ENCODE results near the gene ZNF226. TPM values are rescaled to one million over a fixed set of nuclear protein-coding genes. Genes with fewer than 3 reads are reported as not detected.
"Not testable (repeated sequence)": the region's sequence is repeated elsewhere in the genome, so short reads cannot be mapped to it uniquely, and the experiment has no call there.

ZNF226 gene
- polyA plus RNA-seq, 1 of the 3 experiments (the other 2 are of a cell fraction): 28.8 TPM

DNA sequence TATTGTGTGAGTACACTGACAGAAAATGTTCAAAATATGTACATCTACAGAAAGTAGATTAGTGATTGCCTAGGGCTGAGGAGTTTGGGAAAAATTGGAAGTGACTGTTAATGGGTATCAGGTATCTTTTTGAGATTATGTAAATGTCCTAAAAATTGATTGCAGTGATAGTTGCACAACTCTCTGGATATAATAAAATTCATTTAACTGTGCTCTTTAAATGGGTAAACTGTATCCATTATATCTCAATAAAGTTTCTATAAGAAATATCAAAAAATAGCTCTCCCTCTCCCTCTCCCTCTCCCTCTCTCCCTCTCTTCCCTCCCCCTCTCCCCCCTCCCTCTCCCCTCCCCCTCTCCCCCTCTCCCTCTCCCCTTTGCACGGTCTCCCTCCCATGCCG lies 38.1 kb downstream of the ZNF226 start:
- Histone ChIP-seq H3K79me2 (ENCODE audit: insufficient read depth) (no peaks in the 10 kb centered on the region), H3K9me3 (no peaks in the 10 kb centered on the region), H3K4me1 (ENCODE audit: control insufficient read depth in 1 of 2, insufficient read depth in 2 of 2, low read depth in 1 of 2, low read length in 1 of 2) (no peaks in the 10 kb centered on the region; a peak in 1 of 4 replicates), H3K4me2 (no peak overlapping the region), H2AFZ (ENCODE audit: low read depth) (no peak overlapping the region), H3K27ac (ENCODE audit: low read depth in 2 of 2, low read length in 1 of 2) (no peak overlapping the region), H4K20me1 (ENCODE audit: insufficient read depth) (no peaks in the 10 kb centered on the region), H3K4me3 (ENCODE audit: low read depth in 2 of 2, low read length in 1 of 2) (no peak overlapping the region), H3K36me3 (replicated peaks in 1 of 2; ENCODE audit: control insufficient read depth in 1 of 2, insufficient read depth in 2 of 2, low read length in 1 of 2) (no peaks in the 10 kb centered on the region), H3F3A (replicated peaks; ENCODE audit: insufficient read depth) (peaks cover 9% of the 10 kb centered on the region), H3K9me2 (no peaks in the 10 kb centered on the region), H3K9ac (no peak overlapping the region), H3K27me3 (ENCODE audit: insufficient read depth) (no peaks in the 10 kb centered on the region)
- no peak for TF ChIP-seq GATA2 (CRISPR knock-in tag; IDR thresholded peaks at IDR 0.05)
- no peak for TF ChIP-seq MXI1 (IDR thresholded peaks at IDR 0.05; ENCODE audit: low read depth, low read length)
- no peak for TF ChIP-seq RAD21 (IDR thresholded peaks at IDR 0.05; ENCODE audit: low read length)
- no peak for TF ChIP-seq SMC3 (IDR thresholded peaks at IDR 0.05; ENCODE audit: low read depth, low read length)
- no peak for TF ChIP-seq FOXM1 (IDR thresholded peaks at IDR 0.05; ENCODE audit: low read depth)
- no peak for TF ChIP-seq JUND (IDR thresholded peaks at IDR 0.05)
- no peak for TF ChIP-seq CTCF (IDR thresholded peaks at IDR 0.05)
- TF ChIP-seq EZH2phosphoT487 (IDR thresholded peaks at IDR 0.05; ENCODE audit: borderline replicate concordance, low read depth): no peak
- TF ChIP-seq GABPA (IDR thresholded peaks at IDR 0.05; ENCODE audit: low read depth): no peak
- no peak for TF ChIP-seq FOXJ3 (CRISPR knock-in tag; IDR thresholded peaks at IDR 0.05)
- TF ChIP-seq USF1 (IDR thresholded peaks at IDR 0.05; ENCODE audit: borderline replicate concordance, low read depth): no peak
- TF ChIP-seq SIN3A (IDR thresholded peaks at IDR 0.05; ENCODE audit: borderline replicate concordance, low read depth, low read length): no peak
- no peak for TF ChIP-seq RFX5 (IDR thresholded peaks at IDR 0.05; ENCODE audit: low read length)
- TF ChIP-seq ZBTB33 (IDR thresholded peaks at IDR 0.05; ENCODE audit: borderline replicate concordance, low read depth): no peak
- TF ChIP-seq FOSL2 (IDR thresholded peaks at IDR 0.05; ENCODE audit: borderline replicate concordance, low read depth): no peak
- TF ChIP-seq, protein P1, sequence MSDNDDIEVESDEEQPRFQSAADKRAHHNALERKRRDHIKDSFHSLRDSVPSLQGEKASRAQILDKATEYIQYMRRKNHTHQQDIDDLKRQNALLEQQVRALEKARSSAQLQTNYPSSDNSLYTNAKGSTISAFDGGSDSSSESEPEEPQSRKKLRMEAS (IDR thresholded peaks at IDR 0.05; ENCODE audit: low read depth): no peak
- TF ChIP-seq TAF1 (IDR thresholded peaks at IDR 0.05; ENCODE audit: borderline replicate concordance, low read depth, low read length): no peak
- no peak for DNase-seq
- ChIA-PET POLR2A (no interaction called here), CTCF (no interaction called here)
- WGBS (ENCODE audit: low lambda C conversion rate): 17% methylated on average over 2 of the region's 2 CpGs

DNA sequence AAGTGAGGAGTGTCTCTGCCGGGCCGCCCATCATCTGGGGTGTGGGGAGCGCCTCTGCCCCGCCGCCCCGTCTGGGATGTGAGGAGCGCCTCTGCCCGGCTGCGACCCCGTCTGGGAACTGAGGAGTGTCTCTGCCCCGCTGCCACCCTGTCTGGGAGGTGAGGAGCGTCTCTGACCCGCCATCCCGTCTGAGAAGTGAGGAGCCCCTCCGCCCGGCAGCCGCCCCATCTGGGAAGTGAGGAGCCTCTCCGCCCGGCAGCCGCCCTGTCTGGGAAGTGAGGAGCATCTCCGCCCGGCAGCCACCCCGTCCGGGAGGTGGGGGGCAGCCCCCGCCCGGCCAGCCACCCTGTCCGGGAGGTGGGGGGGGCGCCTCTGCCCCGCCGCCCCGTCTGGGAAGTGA lies 39.0 kb downstream of the ZNF226 start:
- H3K9me2 ChIP-seq; H3K79me2 ChIP-seq (ENCODE audit: insufficient read depth); DNase-seq; H3K27ac ChIP-seq (ENCODE audit: low read depth in 2 of 2, low read length in 1 of 2); H3K4me1 ChIP-seq (ENCODE audit: control insufficient read depth in 1 of 2, insufficient read depth in 2 of 2, low read depth in 1 of 2, low read length in 1 of 2); H3F3A ChIP-seq (replicated peaks; ENCODE audit: insufficient read depth); CTCF ChIA-PET; POLR2A ChIA-PET; H3K27me3 ChIP-seq (ENCODE audit: insufficient read depth); H3K4me3 ChIP-seq (ENCODE audit: low read depth in 2 of 2, low read length in 1 of 2); H3K4me2 ChIP-seq; H4K20me1 ChIP-seq (ENCODE audit: insufficient read depth); H2AFZ ChIP-seq (ENCODE audit: low read depth); H3K36me3 ChIP-seq (replicated peaks in 1 of 2; ENCODE audit: control insufficient read depth in 1 of 2, insufficient read depth in 2 of 2, low read length in 1 of 2); H3K9me3 ChIP-seq; H3K9ac ChIP-seq: not testable (repeated sequence)
- 56% methylated on average over 5 of the region's 31 CpGs for WGBS (ENCODE audit: low lambda C conversion rate)
